Neuronal stem cell (in vitro differentiated cells): ENCODE results near the gene SEC63.

ENCODE experiments used
- DNase-seq: peaks from one replicate; pipeline ENCODE4 v3.0.0-alpha.2; 2013; ENCODE audit warnings: low spot score
- H2AFZ ChIP-seq: one replicate; pipeline ENCODE4 v1.6.1; 2013; ENCODE audit warnings: mild to moderate bottlenecking, low read length, inconsistent platforms
- H2AK5ac ChIP-seq: 2 replicates; pipeline ENCODE4 v1.6.1; 2013; ENCODE audit warnings: low read depth, mild to moderate bottlenecking, inconsistent platforms, low read length, moderate library complexity, mixed read lengths
- H2BK120ac ChIP-seq: 2 replicates; pipeline ENCODE4 v1.6.1; 2013; ENCODE audit warnings: low read depth, mild to moderate bottlenecking, inconsistent platforms, low read length, moderate library complexity, mixed read lengths
- H2BK12ac ChIP-seq: one replicate; pipeline ENCODE4 v1.6.1; 2013; ENCODE audit warnings: low read length, inconsistent platforms
- H2BK15ac ChIP-seq: 2 replicates; pipeline ENCODE4 v1.6.1; 2013; ENCODE audit warnings: mild to moderate bottlenecking, low read length, inconsistent platforms, mixed read lengths
- H2BK5ac ChIP-seq: one replicate; pipeline ENCODE4 v1.6.1; 2013; ENCODE audit warnings: inconsistent platforms, mild to moderate bottlenecking, low read length, moderate library complexity
- H3K14ac ChIP-seq: one replicate; pipeline ENCODE4 v1.6.1; 2013; ENCODE audit warnings: low read length, inconsistent platforms
- H3K18ac ChIP-seq: 2 replicates; pipeline ENCODE4 v1.6.1; 2013; ENCODE audit warnings: low read length, inconsistent platforms
- H3K23ac ChIP-seq: 2 replicates; pipeline ENCODE4 v1.6.1; 2013; ENCODE audit warnings: low read depth, mild to moderate bottlenecking, mixed read lengths, low read length, inconsistent platforms; ENCODE audit not compliant: poor library complexity
- H3K27ac ChIP-seq: replicated peaks from 3 replicates; pipeline ENCODE4 v1.5.1; 2013; ENCODE audit warnings: low read length, inconsistent platforms
- H3K27me3 ChIP-seq, 3 experiments: 2 replicates each; pipeline ENCODE4 v1.6.1; 2013; ENCODE audit warnings: low read length in 3 of 3, mild to moderate bottlenecking in 2 of 3, inconsistent platforms in 1 of 3, low read depth in 1 of 3, mixed read lengths in 1 of 3, moderate library complexity in 1 of 3; ENCODE audit not compliant: control insufficient read depth in 3 of 3, insufficient read depth in 3 of 3
- H3K36me3 ChIP-seq, 2 donors: replicated peaks in 1 of 2; 2 replicates each; pipeline ENCODE4 v1.6.1; 2013; ENCODE audit warnings: low read length in 2 of 2; ENCODE audit not compliant: control insufficient read depth in 2 of 2, insufficient read depth in 2 of 2
- H3K4ac ChIP-seq: 2 replicates; pipeline ENCODE4 v1.6.1; 2013; ENCODE audit warnings: inconsistent platforms, mild to moderate bottlenecking, low read length, moderate library complexity
- H3K4me1 ChIP-seq, 2 donors: 1 replicate in 1 of 2; 2 replicates in 1 of 2; pipeline ENCODE4 v1.6.1; 2013; ENCODE audit warnings: low read length in 2 of 2, low read depth in 1 of 2; ENCODE audit not compliant: control insufficient read depth in 2 of 2, insufficient read depth in 1 of 2
- H3K4me2 ChIP-seq: one replicate; pipeline ENCODE4 v1.6.1; 2013; ENCODE audit warnings: mild to moderate bottlenecking, low read length, inconsistent platforms; ENCODE audit not compliant: insufficient read depth, poor library complexity, severe bottlenecking
- H3K4me3 ChIP-seq, 2 donors: 2 replicates each; pipeline ENCODE4 v1.5.1; 2013; ENCODE audit warnings: low read length in 2 of 2, mild to moderate bottlenecking in 2 of 2, inconsistent platforms in 1 of 2, moderate library complexity in 1 of 2
- H3K79me1 ChIP-seq: one replicate; pipeline ENCODE4 v1.6.1; 2013; ENCODE audit warnings: low read depth, mild to moderate bottlenecking, inconsistent platforms, low read length, moderate library complexity
- H3K9ac ChIP-seq: one replicate; pipeline ENCODE4 v1.6.1; 2013; ENCODE audit warnings: mild to moderate bottlenecking, low read depth, low read length, inconsistent platforms; ENCODE audit not compliant: poor library complexity
- H3K9me3 ChIP-seq, 2 donors: replicated peaks in 1 of 2; 2 replicates each; pipeline versions ENCODE3 to v1.6.1; 2013; ENCODE audit warnings: low read length in 2 of 2, mild to moderate bottlenecking in 2 of 2, inconsistent platforms in 1 of 2, low read depth in 1 of 2, mixed read lengths in 1 of 2, moderate library complexity in 1 of 2; ENCODE audit not compliant: control insufficient read depth in 2 of 2, insufficient read depth in 1 of 2
- H4K8ac ChIP-seq: one replicate; pipeline ENCODE4 v1.6.1; 2013; ENCODE audit warnings: low read depth, mild to moderate bottlenecking, inconsistent platforms, low read length, moderate library complexity
- H4K91ac ChIP-seq: one replicate; pipeline ENCODE4 v1.6.1; 2013; ENCODE audit warnings: low read length, low read depth, mild to moderate bottlenecking, inconsistent platforms; ENCODE audit not compliant: poor library complexity
- WGBS, 2 donors: extraction: QIAGEN DNeasy Blood & Tissue Kit; methylation state at CpG; one replicate each; pipeline ENCODE4 v1.1.7; 2013; ENCODE audit warnings: missing lambda C conversion rate in 2 of 2, mixed read lengths in 1 of 2; ENCODE audit not compliant: insufficient read length in 2 of 2, insufficient replicate concordance in 1 of 2; ENCODE audit errors: extremely low coverage in 2 of 2; 5-methylcytosine and 5-hydroxymethylcytosine counted together

Gene SEC63

GRCh38 chr6:107973594-107973993 is 15.6 kb upstream of the SEC63 start:
- Histone ChIP-seq H3K4me2 (no peak overlapping the region), H3K27me3 (peaks cover 0 to 18% (median 0%) of the 10 kb centered on the region in 3 experiments), H3K27ac (no peak overlapping the region), H3K9me3 (no peaks in the 10 kb centered on the region), H4K8ac (no peak overlapping the region), H3K23ac (no peak overlapping the region), H4K91ac (no peak overlapping the region), H2BK15ac (no peak overlapping the region), H2AFZ (no peak overlapping the region), H3K4me3 (no peak overlapping the region), H3K4me1 (no peaks in the 10 kb centered on the region), H3K9ac (no peak overlapping the region), H3K36me3 (no peaks in the 10 kb centered on the region), H2BK12ac (no peak overlapping the region), H3K79me1 (no peaks in the 10 kb centered on the region), H3K18ac (no peak overlapping the region), H2BK5ac (no peak overlapping the region), H2AK5ac (no peak overlapping the region), H3K14ac (no peak overlapping the region), H2BK120ac (no peak overlapping the region), H3K4ac (no peak overlapping the region)
- DNase-seq, result no peak
- WGBS, 2 donors, result no CpG with 5 or more reads among the region's 4 CpGs

GRCh38 chr6:107972413-107973096 is 14.5 kb upstream of the SEC63 start:
- H3K9ac ChIP-seq, result no peak overlapping the region
- no CpG with 5 or more reads among the region's 8 CpGs for WGBS, 2 donors
- H3K23ac ChIP-seq, result no peak overlapping the region
- no peak overlapping the region for H3K14ac ChIP-seq
- no peak overlapping the region for H3K4me2 ChIP-seq
- H3K4ac ChIP-seq, result no peak overlapping the region
- no peak overlapping the region for H2BK15ac ChIP-seq
- no peak overlapping the region for H4K91ac ChIP-seq
- no peak overlapping the region for H3K27ac ChIP-seq
- H2BK5ac ChIP-seq, result no peak overlapping the region
- peaks cover 0 to 18% (median 0%) of the 10 kb centered on the region in 3 experiments for H3K27me3 ChIP-seq
- H2BK120ac ChIP-seq, result no peak overlapping the region
- H2BK12ac ChIP-seq, result no peak overlapping the region
- H3K9me3 ChIP-seq, result no peaks in the 10 kb centered on the region
- H2AK5ac ChIP-seq, result no peak overlapping the region
- H2AFZ ChIP-seq, result no peak overlapping the region
- H3K4me1 ChIP-seq, result peaks cover 0 to 3% of the 10 kb centered on the region in 2 donors
- no peak for DNase-seq
- no peak overlapping the region for H3K18ac ChIP-seq
- H3K79me1 ChIP-seq, result no peaks in the 10 kb centered on the region
- H3K36me3 ChIP-seq, result no peaks in the 10 kb centered on the region
- no peak overlapping the region for H4K8ac ChIP-seq
- no peak overlapping the region for H3K4me3 ChIP-seq

GRCh38 chr6:107971181-107971580 is 13.2 kb upstream of the SEC63 start:
- no peaks in the 10 kb centered on the region for H3K9me3 ChIP-seq
- no peak overlapping the region for H3K4me2 ChIP-seq
- no peak overlapping the region for H4K91ac ChIP-seq
- H3K23ac ChIP-seq, result no peak overlapping the region
- no peak for DNase-seq
- H3K27me3 ChIP-seq, result peaks cover 0 to 18% (median 0%) of the 10 kb centered on the region in 3 experiments
- H2BK5ac ChIP-seq, result no peak overlapping the region
- no peak overlapping the region for H2BK15ac ChIP-seq
- H2AFZ ChIP-seq, result no peak overlapping the region
- no peak overlapping the region for H3K4ac ChIP-seq
- H2AK5ac ChIP-seq, result no peak overlapping the region
- no peaks in the 10 kb centered on the region for H3K79me1 ChIP-seq
- no peak overlapping the region for H3K4me3 ChIP-seq
- WGBS, 2 donors, result no CpG with 5 or more reads among the region's 6 CpGs
- no peak overlapping the region for H2BK120ac ChIP-seq
- H3K27ac ChIP-seq, result no peak overlapping the region
- H3K36me3 ChIP-seq, result no peaks in the 10 kb centered on the region
- H4K8ac ChIP-seq, result no peak overlapping the region
- H3K18ac ChIP-seq, result no peak overlapping the region
- H2BK12ac ChIP-seq, result peak overlapping the region; percentile 16
- H3K4me1 ChIP-seq, result peaks cover 0 to 3% of the 10 kb centered on the region in 2 donors
- no peak overlapping the region for H3K9ac ChIP-seq
- no peak overlapping the region for H3K14ac ChIP-seq

GRCh38 chr6:107970255-107970654 is 12.2 kb upstream of the SEC63 start:
- H3K14ac ChIP-seq, result no peak overlapping the region
- DNase-seq, result no peak

More at GRCh38 chr6:107970255-107970654, 12.2 kb upstream of the SEC63 start:
- H3K23ac ChIP-seq, result no peak overlapping the region
- H2BK5ac ChIP-seq, result no peak overlapping the region
- H3K4ac ChIP-seq, result no peak overlapping the region
- no peak overlapping the region for H2BK12ac ChIP-seq
- peaks cover 0 to 3% of the 10 kb centered on the region in 2 donors for H3K4me1 ChIP-seq
- no peak overlapping the region for H4K91ac ChIP-seq
- H3K18ac ChIP-seq, result no peak overlapping the region
- H2AFZ ChIP-seq, result no peak overlapping the region
- H3K36me3 ChIP-seq, result no peaks in the 10 kb centered on the region
- H3K4me2 ChIP-seq, result no peak overlapping the region
- H3K27ac ChIP-seq, result no peak overlapping the region
- H3K4me3 ChIP-seq, result no peak overlapping the region
- no peak overlapping the region for H2BK120ac ChIP-seq
- no peaks in the 10 kb centered on the region for H3K9me3 ChIP-seq
- H3K9ac ChIP-seq, result no peak overlapping the region
- H3K27me3 ChIP-seq, result peaks cover 0 to 18% (median 0%) of the 10 kb centered on the region in 3 experiments
- no peak overlapping the region for H2AK5ac ChIP-seq
- WGBS, 2 donors, result no CpG with 5 or more reads among the region's 5 CpGs
- no peaks in the 10 kb centered on the region for H3K79me1 ChIP-seq
- H4K8ac ChIP-seq, result no peak overlapping the region
- no peak overlapping the region for H2BK15ac ChIP-seq
